ENCODE results near the gene SYCN. TPM values are rescaled to one million over a fixed set of nuclear protein-coding genes. Genes with fewer than 3 reads are reported as not detected.

The SYCN gene
- total RNA-seq, 1 donor, result not detected

DNA sequence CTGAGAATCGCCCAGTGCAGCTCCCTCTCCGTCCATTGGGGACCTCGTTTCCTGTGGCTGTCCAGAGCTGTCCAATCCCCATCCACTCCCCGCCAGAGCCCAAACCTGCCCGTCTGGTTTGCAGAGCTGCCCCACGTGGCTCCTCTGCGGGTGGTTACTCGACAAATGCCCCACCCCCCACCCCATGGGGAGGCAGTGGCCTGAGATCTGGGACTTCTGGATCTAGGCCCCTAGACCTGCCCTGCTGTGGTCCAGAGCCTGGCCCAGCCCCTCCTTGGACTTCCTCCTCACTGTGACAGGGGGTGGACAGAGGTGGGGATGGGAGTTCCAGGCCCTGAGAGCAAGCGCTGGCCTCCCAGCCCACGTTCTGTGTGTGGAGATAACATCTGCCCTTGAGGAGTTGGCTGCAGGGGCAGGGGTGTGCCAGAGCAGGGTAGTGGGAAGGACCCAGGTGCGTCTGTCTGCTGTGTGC is 49.4 kb downstream of the SYCN start:
- no peak overlapping the region for H3K4me3 ChIP-seq (ENCODE audit: low read depth, low read length)
- DNase-seq (ENCODE audit: low read depth), result no peak
- TF ChIP-seq, protein P1, sequence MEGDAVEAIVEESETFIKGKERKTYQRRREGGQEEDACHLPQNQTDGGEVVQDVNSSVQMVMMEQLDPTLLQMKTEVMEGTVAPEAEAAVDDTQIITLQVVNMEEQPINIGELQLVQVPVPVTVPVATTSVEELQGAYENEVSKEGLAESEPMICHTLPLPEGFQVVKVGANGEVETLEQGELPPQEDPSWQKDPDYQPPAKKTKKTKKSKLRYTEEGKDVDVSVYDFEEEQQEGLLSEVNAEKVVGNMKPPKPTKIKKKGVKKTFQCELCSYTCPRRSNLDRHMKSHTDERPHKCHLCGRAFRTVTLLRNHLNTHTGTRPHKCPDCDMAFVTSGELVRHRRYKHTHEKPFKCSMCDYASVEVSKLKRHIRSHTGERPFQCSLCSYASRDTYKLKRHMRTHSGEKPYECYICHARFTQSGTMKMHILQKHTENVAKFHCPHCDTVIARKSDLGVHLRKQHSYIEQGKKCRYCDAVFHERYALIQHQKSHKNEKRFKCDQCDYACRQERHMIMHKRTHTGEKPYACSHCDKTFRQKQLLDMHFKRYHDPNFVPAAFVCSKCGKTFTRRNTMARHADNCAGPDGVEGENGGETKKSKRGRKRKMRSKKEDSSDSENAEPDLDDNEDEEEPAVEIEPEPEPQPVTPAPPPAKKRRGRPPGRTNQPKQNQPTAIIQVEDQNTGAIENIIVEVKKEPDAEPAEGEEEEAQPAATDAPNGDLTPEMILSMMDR (IDR thresholded peaks at IDR 0.05; ENCODE audit: insufficient read depth, low read depth, low read length), result no peak

DNA sequence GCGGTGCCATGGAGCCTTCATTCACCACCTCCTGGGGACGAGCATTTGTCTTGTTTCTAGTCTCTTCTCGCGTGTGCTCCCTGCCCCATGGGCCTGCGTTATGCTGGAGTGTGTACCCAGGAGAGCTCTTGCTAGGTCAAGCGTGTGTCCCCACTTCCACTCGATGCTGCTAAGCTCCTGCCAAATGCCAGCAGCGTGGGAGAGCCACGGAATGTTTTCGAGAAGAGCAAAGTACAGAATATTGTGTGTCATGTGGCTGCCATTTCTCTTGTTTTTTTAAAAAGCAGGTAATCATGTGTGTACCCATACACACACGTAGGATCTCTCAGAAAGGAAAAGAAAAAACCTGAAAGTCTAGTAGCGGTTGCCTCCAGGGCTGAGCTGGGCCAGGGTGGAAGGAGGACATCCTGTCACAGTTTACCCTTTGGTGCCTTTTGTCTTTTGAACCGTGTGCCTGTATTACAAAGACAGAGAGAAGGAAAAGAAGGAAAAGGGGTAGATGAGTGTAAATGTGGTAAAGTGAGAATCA is 49.9 kb downstream of the SYCN start:
- TF ChIP-seq, protein P1 (IDR thresholded peaks at IDR 0.05; ENCODE audit: insufficient read depth, low read depth, low read length), result no peak
- H3K4me3 ChIP-seq (ENCODE audit: low read depth, low read length), result no peak overlapping the region
- no peak for DNase-seq (ENCODE audit: low read depth)

Other genes starting within 250 kb of the SYCN start
- gene FBXO17, start 228.5 kb downstream of the SYCN start, total RNA-seq, result 19.9 and 29.0 TPM in 2 replicates
- gene FBXO27, start 171.7 kb downstream of the SYCN start, total RNA-seq, result 2.9 and 4.7 TPM in 2 replicates
- not detected in 2 replicates for gene ACP7, start 119.9 kb downstream of the SYCN start, total RNA-seq
- 6.8 and 9.5 TPM in 2 replicates for gene PAK4, start 78.5 kb downstream of the SYCN start, total RNA-seq
- gene NCCRP1, start 7.3 kb downstream of the SYCN start, total RNA-seq, result not detected in 2 replicates
- not detected in 2 replicates for gene IFNL3, start 40.7 kb upstream of the SYCN start, total RNA-seq
- not detected in 2 replicates for gene IFNL4, start 44.6 kb upstream of the SYCN start, total RNA-seq
- not detected in 2 replicates for gene IFNL2, start 64.1 kb upstream of the SYCN start, total RNA-seq
- not detected in 2 replicates for gene IFNL1, start 92.1 kb upstream of the SYCN start, total RNA-seq
- under 0.01 TPM in 1 of 2 replicates, not detected in the other for gene LRFN1, start 116.6 kb upstream of the SYCN start, total RNA-seq
- 0.86 and 1.6 TPM in 2 replicates for gene GMFG, start 131.8 kb upstream of the SYCN start, total RNA-seq
- gene SAMD4B, start 138.2 kb upstream of the SYCN start, total RNA-seq, result 38.0 and 45.7 TPM in 2 replicates
- gene PAF1, start 186.8 kb upstream of the SYCN start, total RNA-seq, result 29.6 and 33.2 TPM in 2 replicates
- 22.0 and 22.2 TPM in 2 replicates for gene MED29, start 187.1 kb upstream of the SYCN start, total RNA-seq
- gene ZFP36, start 202.6 kb upstream of the SYCN start, total RNA-seq, result 5.8 and 8.6 TPM in 2 replicates
- 25.0 and 39.3 TPM in 2 replicates for gene PLEKHG2, start 208.4 kb upstream of the SYCN start, total RNA-seq
- gene RPS16, start 231.7 kb upstream of the SYCN start, total RNA-seq, result 43.2 and 48.3 TPM in 2 replicates
- 71.8 and 80.7 TPM in 2 replicates for gene SUPT5H, start 241.3 kb upstream of the SYCN start, total RNA-seq